ENCODE measurements around the gene WFDC1. TPM values are rescaled to one million over a fixed set of nuclear protein-coding genes. Genes with fewer than 3 reads are reported as not detected.

WFDC1 gene
- total and polyA plus RNA-seq, 7 donors: 3.0 to 173 (median 15.3) TPM

- H3K4me3 ChIP-seq: no peak overlapping the region
- intact Hi-C loops (cut with DNase I): no loop called here
- peak; percentile 54 for DNase-seq
- TF ChIP-seq POLR2A (IDR thresholded peaks at IDR 0.05) (no peak), EP300 (IDR thresholded peaks at IDR 0.05) (no peak), CTCF (IDR thresholded peaks at IDR 0.05) (no peak), POLR2AphosphoS5 (IDR thresholded peaks at IDR 0.05) (no peak)
- H3K36me3 ChIP-seq: peaks cover 8 to 74% (median 25%) of the 10 kb centered on the region in 4 donors
- 89 to 90% methylated on average over 13 of the region's 13 CpGs for WGBS, 2 donors
- no peaks in the 10 kb centered on the region for H3K27me3 ChIP-seq
- no peaks in the 10 kb centered on the region for H3K9me3 ChIP-seq
- no peaks in the 10 kb centered on the region for H3K4me1 ChIP-seq
- no peak overlapping the region for H3K27ac ChIP-seq
Measured at GRCh38 chr16:84327926-84328505, 33.3 kb downstream of the WFDC1 start.

- WGBS, 2 donors: 94 to 98% methylated on average over 8 of the region's 8 CpGs
- peaks cover 8 to 77% (median 28%) of the 10 kb centered on the region in 4 donors for H3K36me3 ChIP-seq
- no peaks in the 10 kb centered on the region for H3K9me3 ChIP-seq
- H3K4me1 ChIP-seq: no peaks in the 10 kb centered on the region
- intact Hi-C loops (cut with DNase I): no loop called here
- no peaks in the 10 kb centered on the region for H3K27me3 ChIP-seq
- TF ChIP-seq POLR2A (IDR thresholded peaks at IDR 0.05) (no peak), CTCF (IDR thresholded peaks at IDR 0.05) (no peak)
- H3K27ac ChIP-seq: no peak overlapping the region
- no peak overlapping the region for H3K4me3 ChIP-seq
- peak; percentile 40 for DNase-seq
Measured at GRCh38 chr16:84329016-84329415, 34.3 kb downstream of the WFDC1 start.

GRCh38 chr16:84329843-84330684, 35.4 kb downstream of the WFDC1 start:
- Histone ChIP-seq H3K4me3 (no peak overlapping the region), H3K27me3 (no peaks in the 10 kb centered on the region), H3K4me1 (no peaks in the 10 kb centered on the region), H3K27ac (no peak overlapping the region), H3K36me3 (peaks cover 8 to 79% (median 28%) of the 10 kb centered on the region in 4 donors), H3K9me3 (no peaks in the 10 kb centered on the region)
- intact Hi-C loops (cut with DNase I): no loop called here
- WGBS, 2 donors: 80 to 86% methylated on average over 18 of the region's 18 CpGs
- TF ChIP-seq POLR2A (IDR thresholded peaks at IDR 0.05): no peak
- TF ChIP-seq POLR2AphosphoS5 (IDR thresholded peaks at IDR 0.05): no peak
- TF ChIP-seq EP300 (IDR thresholded peaks at IDR 0.05): no peak
- TF ChIP-seq CTCF (IDR thresholded peaks at IDR 0.05): no peak
- peak; percentile 53 for DNase-seq

GRCh38 chr16:84330685-84331050, 36.0 kb downstream of the WFDC1 start:
- no peak for DNase-seq
- WGBS, 2 donors: 94% methylated on average over 5 of the region's 5 CpGs
- no peaks in the 10 kb centered on the region for H3K4me1 ChIP-seq
- TF ChIP-seq POLR2A (IDR thresholded peaks at IDR 0.05) (no peak), EP300 (IDR thresholded peaks at IDR 0.05) (no peak), CTCF (IDR thresholded peaks at IDR 0.05) (no peak), POLR2AphosphoS5 (IDR thresholded peaks at IDR 0.05) (no peak)
- no peaks in the 10 kb centered on the region for H3K27me3 ChIP-seq
- intact Hi-C loops (cut with DNase I): no loop called here
- no peak overlapping the region for H3K4me3 ChIP-seq
- no peaks in the 10 kb centered on the region for H3K9me3 ChIP-seq
- peaks cover 8 to 76% (median 28%) of the 10 kb centered on the region in 4 donors for H3K36me3 ChIP-seq
- H3K27ac ChIP-seq: no peak overlapping the region

Data from sigmoid colon (tissue), 7 donors.